Kidney epithelial cell (primary cell): Measurements from ENCODE around the gene ATF3. TPM values are rescaled to one million over a fixed set of nuclear protein-coding genes. Genes with fewer than 3 reads are reported as not detected.

ENCODE experiments used
- DNase-seq: peaks from one replicate; pipeline ENCODE4 v3.0.0-alpha.2; 2010; ENCODE audit warnings: low read depth
- H3K27me3 ChIP-seq: 2 replicates; pipeline ENCODE4 v1.6.0; 2011; ENCODE audit warnings: low read length; ENCODE audit not compliant: control insufficient read depth, insufficient read depth
- H3K36me3 ChIP-seq: 2 replicates; pipeline ENCODE4 v1.5.1; 2011; ENCODE audit warnings: low read length; ENCODE audit not compliant: control insufficient read depth, insufficient read depth
- H3K4me3 ChIP-seq: 2 replicates; pipeline ENCODE4 v1.5.1; 2011; ENCODE audit warnings: low read depth, mild to moderate bottlenecking, control low read depth, low read length
- total RNA-seq: library from RNA; depleted of rRNA; stranded (reverse); fragments of >200 nt; gene quantifications from 2 replicates; pipeline ENCODE4 v1.2.3, GENCODE V29; 2015
- TF ChIP-seq, protein P1 (sequence below): IDR thresholded peaks from 2 replicates; pipeline ENCODE4 v1.5.1; 2011; ENCODE audit warnings: mild to moderate bottlenecking, moderate library complexity, low read length, control low read depth, inconsistent platforms; ENCODE audit not compliant: insufficient read depth, poor library complexity, severe bottlenecking

Gene ATF3
- total RNA-seq, 1 donor from 2014 or later: 99.2 TPM

DNA sequence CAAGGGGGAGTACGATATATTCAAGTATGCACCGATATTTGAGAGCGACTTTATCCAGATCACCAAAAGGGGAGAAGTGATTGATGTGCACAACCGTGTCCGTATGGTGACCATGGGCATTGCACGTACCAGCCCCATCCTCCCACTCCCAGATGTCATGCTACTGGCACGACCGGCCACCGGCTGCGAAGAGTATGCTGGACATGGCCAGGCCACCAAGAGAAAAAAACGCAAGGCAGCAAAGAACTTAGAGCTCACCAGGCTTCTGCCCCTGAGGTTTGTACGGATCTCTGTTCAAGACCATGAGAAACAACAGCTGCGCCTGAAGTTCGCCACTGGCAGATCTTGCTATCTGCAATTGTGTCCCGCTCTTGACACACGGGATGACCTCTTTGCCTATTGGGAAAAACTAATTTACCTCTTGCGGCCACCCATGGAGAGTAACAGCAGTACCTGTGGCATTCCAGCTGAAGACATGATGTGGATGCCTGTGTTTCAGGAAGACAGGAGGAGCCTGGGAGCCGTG is 16.5 kb downstream of the ATF3 start:
- no peak for DNase-seq
- TF ChIP-seq, protein P1, sequence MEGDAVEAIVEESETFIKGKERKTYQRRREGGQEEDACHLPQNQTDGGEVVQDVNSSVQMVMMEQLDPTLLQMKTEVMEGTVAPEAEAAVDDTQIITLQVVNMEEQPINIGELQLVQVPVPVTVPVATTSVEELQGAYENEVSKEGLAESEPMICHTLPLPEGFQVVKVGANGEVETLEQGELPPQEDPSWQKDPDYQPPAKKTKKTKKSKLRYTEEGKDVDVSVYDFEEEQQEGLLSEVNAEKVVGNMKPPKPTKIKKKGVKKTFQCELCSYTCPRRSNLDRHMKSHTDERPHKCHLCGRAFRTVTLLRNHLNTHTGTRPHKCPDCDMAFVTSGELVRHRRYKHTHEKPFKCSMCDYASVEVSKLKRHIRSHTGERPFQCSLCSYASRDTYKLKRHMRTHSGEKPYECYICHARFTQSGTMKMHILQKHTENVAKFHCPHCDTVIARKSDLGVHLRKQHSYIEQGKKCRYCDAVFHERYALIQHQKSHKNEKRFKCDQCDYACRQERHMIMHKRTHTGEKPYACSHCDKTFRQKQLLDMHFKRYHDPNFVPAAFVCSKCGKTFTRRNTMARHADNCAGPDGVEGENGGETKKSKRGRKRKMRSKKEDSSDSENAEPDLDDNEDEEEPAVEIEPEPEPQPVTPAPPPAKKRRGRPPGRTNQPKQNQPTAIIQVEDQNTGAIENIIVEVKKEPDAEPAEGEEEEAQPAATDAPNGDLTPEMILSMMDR: no peak

DNA sequence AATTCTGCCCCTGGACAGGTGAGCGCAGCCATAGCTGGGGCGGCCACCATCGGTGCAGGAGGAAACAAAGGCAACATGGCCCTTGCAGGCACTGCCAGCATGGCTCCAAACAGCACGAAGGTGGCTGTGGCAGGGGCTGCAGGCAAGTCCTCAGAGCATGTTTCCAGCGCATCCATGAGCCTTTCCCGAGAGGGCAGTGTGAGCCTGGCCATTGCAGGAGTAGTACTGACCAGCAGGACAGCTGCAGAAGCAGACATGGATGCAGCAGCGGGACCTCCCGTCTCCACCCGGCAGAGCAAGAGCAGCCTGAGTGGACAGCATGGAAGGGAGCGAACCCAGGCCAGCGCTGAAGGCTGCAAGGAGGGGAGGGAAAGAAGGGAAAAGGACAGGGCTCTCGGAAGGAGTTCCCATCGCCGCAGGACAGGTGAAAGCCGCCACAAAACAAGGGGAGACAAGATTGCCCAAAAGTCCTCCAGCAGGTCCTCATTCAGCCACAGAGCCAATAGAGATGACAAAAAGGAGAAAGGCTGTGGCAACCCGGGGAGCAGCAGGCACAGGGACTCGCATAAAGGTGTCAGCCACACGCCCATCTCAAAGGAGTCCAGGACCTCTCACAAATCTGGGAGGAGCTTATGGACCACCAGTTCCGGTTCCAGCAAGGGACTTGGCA is 17.4 kb downstream of the ATF3 start:
- Histone ChIP-seq H3K36me3 (no peaks in the 10 kb centered on the region), H3K4me3 (no peak overlapping the region), H3K27me3 (peaks cover 7% of the 10 kb centered on the region)
- DNase-seq: no peak
- TF ChIP-seq, protein P1: no peak

More for the DNA sequence above, 16.5 kb downstream of the ATF3 start:
- Histone ChIP-seq H3K36me3 (no peaks in the 10 kb centered on the region), H3K4me3 (no peak overlapping the region), H3K27me3 (peaks cover 7% of the 10 kb centered on the region)

DNA sequence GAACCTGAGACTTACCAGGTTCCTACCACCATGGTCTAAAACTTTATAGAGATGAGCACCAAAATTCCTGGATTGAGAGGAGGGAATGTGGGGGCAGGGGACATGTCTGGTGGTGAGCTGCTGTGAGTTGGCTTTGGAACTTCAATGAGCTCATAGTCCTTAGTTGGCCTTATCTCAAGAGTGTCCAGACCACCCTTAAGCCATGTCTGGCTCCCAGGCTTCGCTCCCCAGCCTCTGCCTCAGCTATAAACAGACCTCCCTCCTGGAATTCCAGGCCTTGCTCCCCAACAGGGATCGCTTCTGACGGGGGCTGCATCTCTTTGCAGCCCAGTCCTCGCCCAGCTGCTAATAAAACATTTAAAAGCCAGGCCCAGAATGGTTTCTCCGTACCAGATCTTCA is 19.5 kb downstream of the ATF3 start:
- no peaks in the 10 kb centered on the region for H3K36me3 ChIP-seq
- DNase-seq: no peak
- H3K4me3 ChIP-seq: no peak overlapping the region
- TF ChIP-seq, protein P1: no peak
- H3K27me3 ChIP-seq: peaks cover 7% of the 10 kb centered on the region

DNA sequence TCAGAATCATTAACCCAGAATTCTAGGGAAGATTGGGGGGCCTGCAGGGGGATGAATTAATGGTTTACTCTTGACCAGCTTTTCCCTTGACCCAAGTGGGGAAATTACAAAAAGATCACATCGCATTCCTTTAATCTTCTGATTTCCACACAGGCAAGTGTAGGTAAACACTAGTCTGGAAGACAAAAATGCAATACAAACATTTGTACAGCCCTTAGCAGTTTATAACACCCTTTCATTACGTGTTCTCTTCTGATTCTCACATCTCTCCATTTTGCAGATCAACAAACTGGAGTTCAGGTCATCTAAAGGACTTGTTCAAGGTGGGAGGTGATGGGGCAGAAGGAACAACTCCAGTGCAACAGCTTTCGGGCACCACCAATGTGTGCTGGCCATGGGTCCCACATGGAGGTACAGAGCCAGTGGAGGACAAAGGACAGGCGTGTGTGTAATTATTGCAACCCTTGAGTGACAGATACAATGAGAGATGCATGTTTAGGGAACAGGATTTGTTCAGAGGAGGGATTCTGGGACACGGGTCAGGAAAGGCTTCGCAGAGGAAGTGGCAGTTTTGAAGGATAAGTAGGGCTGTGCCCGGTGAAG is 20.4 kb downstream of the ATF3 start:
- TF ChIP-seq, protein P1: no peak
- Histone ChIP-seq H3K27me3 (peaks cover 7% of the 10 kb centered on the region), H3K36me3 (no peaks in the 10 kb centered on the region), H3K4me3 (no peak overlapping the region)
- DNase-seq: no peak

DNA sequence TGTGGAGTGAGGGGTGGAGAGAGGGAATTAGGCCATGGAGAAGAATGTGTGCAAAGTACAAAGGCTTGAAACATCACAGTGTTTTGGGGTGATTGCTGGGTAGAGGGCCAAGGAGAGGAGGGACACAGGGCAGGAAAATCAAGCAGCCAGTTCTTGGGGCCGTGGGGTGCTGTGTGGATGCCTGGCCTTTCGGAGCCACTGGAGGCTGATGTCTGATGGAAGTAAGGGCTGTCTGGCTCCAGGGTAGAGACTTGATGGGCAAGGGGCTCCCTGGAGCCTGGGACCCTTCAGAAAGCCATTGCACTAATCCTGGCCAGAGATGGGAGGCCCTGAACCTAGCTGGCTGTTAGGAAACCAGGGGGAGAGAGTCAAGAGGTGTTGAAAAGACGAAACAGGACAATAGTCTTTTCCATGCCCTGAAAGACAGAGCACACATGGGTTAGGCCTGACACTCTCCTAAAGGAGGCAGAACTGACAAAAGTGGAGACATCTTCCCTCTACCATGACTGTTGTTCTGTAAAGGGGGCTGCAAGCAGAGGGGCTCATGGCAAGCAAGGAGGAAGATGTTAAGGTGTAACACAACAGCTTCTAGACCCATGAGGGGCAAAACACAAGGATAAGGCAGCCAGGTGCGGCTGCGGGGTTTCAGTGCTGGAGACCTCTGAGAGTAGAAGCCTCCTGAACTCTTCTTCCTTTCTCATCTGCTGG is 21.0 kb downstream of the ATF3 start:
- TF ChIP-seq, protein P1: no peak
- Histone ChIP-seq H3K4me3 (no peak overlapping the region), H3K36me3 (no peaks in the 10 kb centered on the region), H3K27me3 (peaks cover 7% of the 10 kb centered on the region)
- no peak for DNase-seq
